ENCODE data around the gene EZH2.

- no peak for TF ChIP-seq POLR2AphosphoS5 (IDR thresholded peaks at IDR 0.05; ENCODE audit: low read depth, low read length)
- TF ChIP-seq TAF1 (IDR thresholded peaks at IDR 0.05; ENCODE audit: borderline replicate concordance, insufficient read depth, low read length) = no peak
Measured at GRCh38 chr7:148831782-148832181, 52.3 kb downstream of the EZH2 start.
